SH-SY5Y (cell line): ENCODE measurements around the gene RARS1.

ENCODE experiments used
- GATA2 ChIP-seq: IDR thresholded peaks from 2 replicates; pipeline ENCODE4 v1.6.1; 2011; ENCODE audit warnings: mild to moderate bottlenecking, low read depth, low read length
- GATA3 ChIP-seq: IDR thresholded peaks from 2 replicates; pipeline ENCODE4 v1.6.1; 2011; ENCODE audit warnings: low read depth, mild to moderate bottlenecking, low read length, moderate library complexity

The RARS1 gene

GRCh38 chr5:168527756-168528295 is 41.6 kb downstream of the RARS1 start:
- TF ChIP-seq GATA2 = no peak
- TF ChIP-seq GATA3 = no peak

- TF ChIP-seq GATA3 = no peak
- 0 out of 2 replicates have a peak, but pooled peaks have one; percentile 21 for TF ChIP-seq GATA2
Measured at GRCh38 chr5:168528521-168529373, 42.5 kb downstream of the RARS1 start, which contains the start of gene FBLL1. FBLL1 (plus strand) TSS chr5:168529305; CDS start chr5:168529505, 200 bp downstream.

DNA sequence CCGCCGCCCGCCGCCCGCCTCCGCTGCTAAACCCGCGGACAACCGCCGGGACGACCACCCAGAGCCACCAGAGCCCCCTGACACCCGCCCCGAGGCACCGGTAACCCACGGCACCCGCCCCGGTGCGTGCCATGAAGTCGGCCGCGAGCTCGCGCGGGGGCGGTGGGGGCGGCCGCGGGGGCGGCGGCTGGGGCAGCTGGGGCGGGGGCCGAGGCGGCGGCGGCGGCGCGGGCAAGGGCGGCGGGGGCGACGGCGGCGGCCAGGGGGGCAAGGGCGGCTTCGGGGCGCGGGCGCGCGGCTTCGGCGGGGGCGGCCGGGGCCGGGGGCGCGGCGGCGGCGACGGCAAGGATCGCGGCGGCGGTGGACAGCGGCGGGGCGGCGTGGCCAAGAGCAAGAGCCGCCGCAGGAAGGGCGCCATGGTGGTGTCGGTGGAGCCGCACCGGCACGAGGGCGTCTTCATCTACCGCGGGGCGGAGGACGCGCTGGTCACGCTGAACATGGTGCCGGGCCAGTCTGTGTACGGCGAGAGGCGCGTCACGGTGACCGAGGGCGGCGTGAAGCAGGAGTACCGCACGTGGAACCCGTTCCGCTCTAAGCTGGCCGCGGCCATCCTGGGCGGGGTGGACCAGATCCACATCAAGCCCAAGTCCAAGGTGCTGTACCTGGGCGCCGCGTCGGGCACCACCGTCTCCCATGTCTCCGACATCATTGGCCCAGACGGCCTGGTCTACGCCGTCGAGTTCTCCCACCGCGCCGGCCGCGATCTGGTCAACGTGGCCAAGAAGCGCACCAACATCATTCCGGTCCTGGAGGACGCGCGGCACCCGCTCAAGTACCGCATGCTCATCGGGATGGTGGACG is 43.3 kb downstream of the RARS1 start:
- TF ChIP-seq GATA2 = no peak
- no peak for TF ChIP-seq GATA3

- no peak for TF ChIP-seq GATA3
- no peak for TF ChIP-seq GATA2
Measured at GRCh38 chr5:168530621-168531150, 44.4 kb downstream of the RARS1 start.

DNA sequence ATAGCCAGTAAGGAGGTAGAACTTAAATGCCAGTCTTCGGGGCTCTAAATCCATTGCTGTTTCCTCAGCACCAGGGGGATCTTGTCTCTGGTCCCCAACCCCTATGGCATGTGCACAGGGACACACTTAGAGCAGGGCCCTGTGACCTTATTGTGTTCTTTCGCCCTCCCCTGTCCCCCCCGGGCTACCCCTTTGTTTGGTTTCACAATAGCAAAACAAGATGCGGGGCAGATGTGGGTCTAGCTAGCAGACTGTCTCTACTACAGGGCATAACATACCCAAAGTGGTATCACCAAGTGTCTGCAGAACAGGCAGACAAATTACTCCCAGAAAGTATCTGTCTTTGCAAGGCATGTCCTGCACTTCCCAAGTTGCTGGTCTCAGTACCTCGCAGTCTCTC is 44.9 kb downstream of the RARS1 start:
- no peak for TF ChIP-seq GATA3
- TF ChIP-seq GATA2 = no peak

DNA sequence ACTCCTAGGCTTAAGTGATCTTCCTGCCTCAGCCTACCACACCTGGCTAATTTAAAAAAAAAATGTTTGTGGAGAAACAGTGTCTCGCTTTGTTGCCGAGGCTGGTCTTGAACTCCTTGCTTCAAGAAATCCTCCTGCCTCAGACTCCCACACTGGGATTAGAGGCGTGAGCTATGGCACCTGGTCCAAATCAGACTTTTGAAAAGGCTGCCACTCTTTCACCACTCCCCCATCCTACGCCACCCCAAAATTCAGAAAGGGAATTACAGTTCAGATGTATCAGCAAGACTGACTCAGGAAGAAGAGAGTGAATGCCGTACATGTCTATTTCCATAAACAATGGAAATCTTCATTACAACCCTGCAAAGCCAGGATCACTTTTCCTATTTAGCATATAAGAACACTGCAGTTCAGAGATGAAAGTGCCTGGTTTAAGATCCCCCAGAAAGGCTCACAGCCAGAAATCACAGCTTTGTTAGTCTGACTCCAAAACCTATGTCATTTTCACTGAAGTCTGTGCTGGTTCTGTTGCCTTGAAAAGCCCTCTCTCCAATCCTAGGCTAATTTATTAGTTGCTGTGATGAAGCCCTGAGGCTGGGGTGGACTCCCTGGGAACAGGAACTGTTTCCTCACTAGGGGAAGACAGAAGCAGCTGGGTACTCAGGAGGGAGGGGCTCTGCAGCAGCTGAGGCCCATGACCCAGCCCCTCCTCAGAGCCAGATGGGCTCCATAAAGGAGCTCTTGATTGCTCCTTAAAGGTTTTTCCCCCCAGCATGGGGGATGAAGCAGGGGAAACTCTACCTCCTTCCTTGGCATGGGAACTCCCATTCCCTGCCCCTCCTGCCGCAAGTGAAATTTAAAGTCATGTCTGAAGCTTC is 46.0 kb downstream of the RARS1 start:
- TF ChIP-seq GATA3 (no peak), GATA2 (no peak)

DNA sequence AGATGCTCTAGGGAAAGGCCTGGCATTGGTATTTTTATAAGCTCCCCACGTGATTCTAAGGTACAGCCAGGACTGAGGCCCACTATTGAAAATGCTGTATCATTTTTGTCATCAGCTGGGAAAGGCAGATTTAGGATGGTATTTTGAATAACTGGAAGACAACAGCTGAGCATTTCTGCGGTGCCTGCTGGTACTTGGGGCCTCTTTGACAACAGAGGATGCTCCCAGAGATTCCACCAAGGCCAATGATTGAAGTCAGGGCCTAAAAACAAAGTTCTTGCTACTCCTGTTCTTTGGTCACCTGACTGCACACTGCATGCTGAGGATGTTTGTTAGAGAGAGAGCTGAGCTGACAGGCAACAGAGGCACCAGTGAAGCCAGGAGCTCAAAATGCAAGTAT is 50.9 kb downstream of the RARS1 start:
- TF ChIP-seq GATA3 (no peak), GATA2 (no peak)

GRCh38 chr5:168549554-168549953 is 63.3 kb downstream of the RARS1 start:
- no peak for TF ChIP-seq GATA3
- TF ChIP-seq GATA2 = no peak

DNA sequence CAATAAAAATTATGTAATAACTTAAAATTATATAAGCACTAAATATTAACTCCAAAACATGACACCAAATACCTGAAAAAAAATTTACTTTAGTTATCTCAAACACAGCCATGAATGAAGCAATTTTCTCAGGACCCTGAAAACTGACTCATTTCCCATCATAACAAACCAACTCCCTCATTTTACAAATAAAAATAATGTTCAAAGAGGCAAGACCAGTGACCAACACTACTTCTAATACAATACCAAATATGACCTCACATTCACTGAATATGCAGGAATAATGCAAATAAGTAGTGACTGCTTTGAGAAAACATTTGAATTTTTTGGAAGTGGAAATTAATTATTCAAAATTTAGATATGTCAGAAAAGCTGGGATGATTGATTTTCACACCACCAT is 64.4 kb downstream of the RARS1 start:
- TF ChIP-seq GATA3 = no peak
- TF ChIP-seq GATA2 = no peak

- no peak for TF ChIP-seq GATA3
- no peak for TF ChIP-seq GATA2
Measured at GRCh38 chr5:168552146-168552545, 65.9 kb downstream of the RARS1 start.

DNA sequence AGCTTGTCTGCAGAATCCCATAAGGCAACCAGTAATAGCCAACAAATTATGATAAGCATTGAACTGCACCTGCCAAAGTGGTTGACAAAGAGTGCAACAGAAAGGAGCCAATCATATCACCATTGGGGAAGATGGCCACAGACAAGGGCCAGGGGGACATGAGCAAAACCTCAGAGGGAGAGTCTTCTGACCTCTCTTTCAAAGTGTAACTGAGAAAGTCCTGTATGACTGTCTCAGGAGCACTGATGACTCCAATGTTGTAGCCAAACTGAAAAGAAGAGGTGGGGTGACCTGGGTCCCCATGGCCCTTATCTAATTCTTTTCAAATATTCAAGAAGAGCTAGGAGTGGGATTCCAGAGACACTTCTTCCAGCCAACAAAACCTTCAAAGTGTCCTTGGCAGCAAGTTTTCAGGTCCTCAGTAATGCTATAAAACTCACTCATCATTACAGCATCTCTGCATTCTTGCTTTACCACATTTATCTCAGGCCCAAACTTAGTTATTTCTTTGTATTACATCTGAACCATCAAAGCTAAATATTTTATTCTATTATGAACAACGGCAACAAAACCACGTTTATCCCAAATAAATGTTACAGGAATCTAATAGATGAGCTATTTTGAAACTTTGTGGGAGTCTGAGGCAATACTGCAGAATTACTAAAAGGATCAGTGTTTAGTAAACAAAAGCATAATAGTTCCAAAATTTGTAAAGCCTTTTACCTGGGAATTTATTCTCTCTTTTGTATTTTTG is 67.3 kb downstream of the RARS1 start:
- TF ChIP-seq GATA3 (no peak), GATA2 (no peak)

DNA sequence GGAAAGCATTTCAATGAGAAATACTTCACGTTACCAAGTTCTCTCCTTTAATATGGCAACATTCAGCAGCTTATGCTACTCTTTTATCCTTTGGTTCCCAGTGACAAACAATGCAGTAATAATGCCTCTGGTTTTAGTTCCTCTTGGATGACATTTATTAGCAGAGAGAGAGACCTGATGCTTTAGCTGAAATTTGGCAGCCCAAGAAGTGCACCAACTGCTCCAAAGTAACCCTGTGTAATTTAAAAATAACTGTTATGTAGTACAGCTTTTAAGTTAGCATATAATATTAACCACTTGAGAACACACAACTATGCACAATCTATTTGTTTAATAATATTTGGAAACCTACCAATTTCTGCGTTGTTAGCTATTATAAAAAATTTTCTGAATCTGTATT is 71.1 kb downstream of the RARS1 start:
- no peak for TF ChIP-seq GATA2
- TF ChIP-seq GATA3 = no peak
